SK-N-DZ (cell line): Measurements from ENCODE around the gene NT5C2.
"Not testable (repeated sequence)": the region's sequence is repeated elsewhere in the genome, so short reads cannot be mapped to it uniquely, and the experiment has no call there.

Source experiments
- DNase-seq: peaks from one replicate; pipeline ENCODE4 v3.0.0-alpha.2; 2015; ENCODE audit warnings: low spot score

Gene NT5C2

DNA sequence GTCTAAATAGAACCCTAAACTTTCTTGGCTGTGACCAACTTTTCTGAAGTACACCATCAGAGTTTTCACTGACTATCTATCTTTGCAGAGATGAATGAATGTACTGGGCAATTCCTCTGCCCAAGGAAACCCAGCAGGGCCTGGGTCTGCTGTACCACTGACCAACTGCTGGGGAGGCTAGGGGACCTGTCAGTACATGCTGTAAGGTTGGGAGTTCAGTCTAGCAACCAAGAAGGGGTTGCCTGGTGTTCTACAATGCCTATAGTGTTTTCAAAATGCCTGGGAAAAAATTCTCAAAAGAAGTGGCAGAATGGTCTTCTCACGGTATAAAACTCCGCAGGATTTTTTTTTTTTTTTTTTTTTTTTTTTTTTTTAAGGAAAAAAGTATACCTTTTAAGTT is 106.3 kb downstream of the NT5C2 start:
- DNase-seq: no peak

DNA sequence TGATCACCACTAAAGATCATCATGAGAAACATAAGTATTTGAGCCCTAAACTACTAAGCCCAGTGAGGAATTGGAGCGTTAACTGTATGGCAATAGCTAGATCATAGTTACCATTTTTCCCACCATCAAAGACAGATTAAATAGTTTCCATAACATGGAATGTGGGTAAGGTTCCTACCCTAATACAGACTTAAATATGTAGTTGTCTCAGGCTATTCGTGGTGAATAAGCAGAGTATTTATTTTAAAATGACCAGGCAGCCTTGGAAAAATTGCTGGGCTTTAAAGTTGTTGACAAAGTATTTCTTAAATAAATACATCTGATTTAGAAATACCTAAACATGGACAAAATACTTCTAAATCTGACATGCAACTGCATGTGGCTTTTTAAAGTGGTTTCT is 106.8 kb downstream of the NT5C2 start:
- no peak for DNase-seq

DNA sequence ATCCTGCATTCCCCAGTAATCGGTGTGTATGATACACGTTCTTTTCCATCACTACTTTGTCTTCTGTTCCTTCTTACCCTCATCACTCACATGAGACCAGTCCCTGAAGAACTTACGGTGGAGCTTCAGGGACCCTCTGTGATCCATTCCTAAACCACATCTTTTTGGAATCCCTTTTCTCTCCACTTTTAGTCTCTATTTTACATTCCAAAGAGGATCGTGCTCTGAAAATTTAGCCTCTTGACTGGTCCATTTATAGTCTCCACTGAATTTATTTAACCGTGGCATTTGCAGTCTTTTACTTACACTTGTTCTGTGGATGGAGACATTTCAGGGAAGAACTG is 109.1 kb downstream of the NT5C2 start:
- DNase-seq: no peak

DNA sequence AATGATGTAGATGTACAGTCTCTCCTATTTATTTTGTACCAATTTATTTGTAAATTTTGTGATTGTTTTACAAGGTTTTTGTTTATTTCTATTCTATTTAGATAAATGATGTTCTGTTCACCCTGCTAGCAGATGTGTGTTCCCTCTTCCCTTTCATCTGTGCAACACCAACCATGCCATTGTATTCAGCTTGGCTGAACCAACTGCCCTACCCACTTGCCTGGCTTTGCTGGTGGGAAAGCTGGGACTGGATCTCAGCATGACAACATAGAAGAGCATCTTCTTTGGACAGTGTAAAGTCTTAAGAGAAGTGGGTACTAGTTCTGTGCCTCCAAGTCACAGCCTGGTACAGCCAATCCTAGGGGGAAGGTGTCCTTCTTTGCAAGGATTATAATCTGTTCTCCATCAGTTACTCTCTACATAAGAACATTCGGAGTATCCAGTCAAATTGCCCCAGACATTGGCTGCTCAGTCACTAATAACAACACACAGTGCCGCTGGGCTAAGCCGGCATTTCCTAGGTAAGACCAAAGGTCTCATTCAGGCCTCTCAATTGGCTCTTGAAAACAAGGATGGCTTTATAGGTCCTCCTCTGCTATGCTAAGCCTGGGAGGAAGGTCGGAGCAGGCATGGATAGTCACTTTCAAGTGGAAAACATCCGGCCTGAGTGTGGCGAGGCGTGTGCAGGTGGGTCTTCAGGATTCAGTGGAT is 109.7 kb downstream of the NT5C2 start:
- DNase-seq: no peak

DNA sequence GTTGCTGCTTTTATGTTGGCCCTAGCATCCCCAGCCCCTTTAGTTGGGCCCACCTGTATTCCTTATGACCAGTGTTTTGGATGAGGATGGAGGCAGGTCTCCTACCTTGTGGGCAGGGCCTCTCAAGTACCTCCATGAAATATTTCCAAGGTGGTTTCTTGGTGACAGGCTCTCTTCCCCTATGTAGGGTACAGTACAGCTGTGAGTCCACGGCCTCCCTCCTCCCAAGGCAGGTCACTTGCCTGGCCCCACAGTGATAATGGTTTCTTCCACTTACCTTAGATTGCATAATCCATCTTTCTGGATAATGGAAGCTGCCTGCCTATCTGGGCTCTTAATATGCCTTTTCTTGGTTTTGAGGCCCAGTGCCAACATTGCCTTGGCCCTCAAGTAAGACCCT is 110.4 kb downstream of the NT5C2 start:
- no peak for DNase-seq

DNA sequence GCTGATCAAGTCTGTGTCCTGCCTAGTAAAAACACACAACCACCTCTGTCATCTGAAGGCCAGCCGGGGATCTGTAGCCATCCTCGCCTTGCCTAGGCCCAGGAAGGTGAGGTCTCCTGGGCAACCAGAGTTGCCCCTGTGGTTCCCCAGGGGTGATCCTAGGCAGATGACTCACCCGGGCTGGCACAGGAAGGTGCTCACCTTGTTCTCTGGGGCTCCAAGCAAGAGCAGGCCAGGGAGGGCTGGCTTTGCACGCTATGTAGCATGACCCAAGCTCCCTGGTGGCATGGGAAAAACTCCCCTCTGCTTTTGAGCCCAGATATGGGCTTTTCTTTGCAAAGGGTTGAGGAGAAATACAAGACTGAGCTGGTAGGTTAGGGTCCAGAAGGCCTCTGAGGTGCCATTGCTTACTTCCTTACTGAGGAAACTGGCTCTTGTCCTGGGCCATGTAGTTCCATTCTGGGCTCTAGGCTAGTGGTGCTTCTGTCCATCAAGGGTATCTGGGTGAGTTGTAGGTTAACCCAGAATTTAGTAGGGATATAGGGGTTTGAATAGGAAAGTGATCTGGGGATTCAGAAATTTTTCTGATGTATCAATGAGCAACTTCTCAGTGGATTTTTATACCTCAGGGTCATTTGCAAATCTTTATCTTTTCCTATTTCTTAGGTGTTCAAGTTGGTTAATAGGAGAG is 112.0 kb downstream of the NT5C2 start:
- no peak for DNase-seq

DNA sequence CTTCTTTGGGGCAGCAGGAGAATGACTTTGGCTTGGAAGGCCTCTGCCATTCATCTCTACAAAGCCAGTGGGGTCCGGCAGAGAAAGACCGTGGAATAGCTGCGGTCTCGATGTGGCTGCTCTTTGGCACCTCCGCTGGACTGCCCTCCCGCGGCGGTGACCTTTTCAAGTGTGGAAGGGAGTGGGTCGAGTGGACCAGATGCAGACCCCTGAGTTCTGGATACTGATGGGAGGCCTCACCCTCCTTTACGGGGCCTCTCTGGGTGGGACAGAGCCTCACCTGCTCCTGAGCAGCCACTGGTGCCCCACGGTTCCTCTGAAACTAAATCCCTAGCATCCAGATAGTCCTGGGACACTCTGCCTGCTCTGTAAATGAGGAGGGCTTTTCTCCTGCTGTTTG is 113.1 kb downstream of the NT5C2 start:
- DNase-seq: no peak

DNA sequence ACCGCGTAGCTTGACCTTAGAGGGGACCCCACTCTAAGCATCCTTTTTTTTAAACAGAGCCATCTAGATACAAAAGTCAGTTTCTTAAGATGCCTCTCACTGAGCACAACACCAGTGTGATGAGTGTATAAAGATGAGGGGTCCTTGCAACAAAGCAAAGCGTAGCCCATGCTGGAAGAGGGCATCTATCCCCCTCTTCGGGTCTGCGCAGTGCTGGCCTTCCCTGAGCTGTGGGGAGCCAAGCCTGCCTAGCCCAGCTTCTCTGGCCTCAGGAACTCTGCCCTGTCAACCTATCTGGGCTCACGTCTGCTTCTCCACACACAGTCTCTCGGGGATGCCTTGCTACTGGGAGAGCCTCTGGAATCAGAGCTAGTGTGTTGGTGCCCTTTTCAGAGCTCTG is 114.0 kb downstream of the NT5C2 start:
- no peak for DNase-seq

DNA sequence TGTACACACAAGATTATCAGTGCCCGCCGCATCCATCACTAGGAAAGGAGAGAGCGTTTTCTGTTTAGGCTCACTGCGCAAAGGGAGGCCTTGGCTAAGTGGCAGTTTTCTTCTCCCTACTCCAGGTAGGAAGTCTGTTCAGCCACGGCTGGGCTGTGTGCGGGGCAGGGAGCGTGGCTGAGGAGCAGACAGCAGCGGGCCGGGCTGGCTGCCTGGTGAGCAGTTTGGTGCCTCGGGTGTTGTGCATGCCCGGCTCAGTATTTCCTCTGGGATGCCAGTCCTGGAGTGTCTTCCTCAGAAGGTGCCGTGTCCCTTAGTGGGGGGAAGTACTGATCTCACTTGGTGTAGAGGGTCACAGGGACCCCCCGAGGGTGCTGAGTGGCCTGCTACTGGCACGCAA is 114.4 kb downstream of the NT5C2 start:
- no peak for DNase-seq

DNA sequence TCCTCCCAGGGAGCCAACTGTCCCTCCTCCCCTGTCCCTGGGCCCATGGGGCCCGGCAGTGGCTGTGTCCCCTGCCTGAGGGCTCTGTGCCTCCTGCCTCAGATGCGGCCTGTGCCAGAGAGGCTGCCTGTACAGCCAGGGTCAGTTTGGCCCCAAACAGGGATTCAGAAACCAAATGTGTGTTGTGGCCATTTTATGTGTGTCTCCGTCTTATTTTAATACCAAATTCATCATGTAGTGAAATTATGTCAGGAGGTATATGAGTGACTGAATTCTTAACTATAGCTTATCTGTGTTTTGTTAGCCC is 114.8 kb downstream of the NT5C2 start:
- DNase-seq: no peak

DNA sequence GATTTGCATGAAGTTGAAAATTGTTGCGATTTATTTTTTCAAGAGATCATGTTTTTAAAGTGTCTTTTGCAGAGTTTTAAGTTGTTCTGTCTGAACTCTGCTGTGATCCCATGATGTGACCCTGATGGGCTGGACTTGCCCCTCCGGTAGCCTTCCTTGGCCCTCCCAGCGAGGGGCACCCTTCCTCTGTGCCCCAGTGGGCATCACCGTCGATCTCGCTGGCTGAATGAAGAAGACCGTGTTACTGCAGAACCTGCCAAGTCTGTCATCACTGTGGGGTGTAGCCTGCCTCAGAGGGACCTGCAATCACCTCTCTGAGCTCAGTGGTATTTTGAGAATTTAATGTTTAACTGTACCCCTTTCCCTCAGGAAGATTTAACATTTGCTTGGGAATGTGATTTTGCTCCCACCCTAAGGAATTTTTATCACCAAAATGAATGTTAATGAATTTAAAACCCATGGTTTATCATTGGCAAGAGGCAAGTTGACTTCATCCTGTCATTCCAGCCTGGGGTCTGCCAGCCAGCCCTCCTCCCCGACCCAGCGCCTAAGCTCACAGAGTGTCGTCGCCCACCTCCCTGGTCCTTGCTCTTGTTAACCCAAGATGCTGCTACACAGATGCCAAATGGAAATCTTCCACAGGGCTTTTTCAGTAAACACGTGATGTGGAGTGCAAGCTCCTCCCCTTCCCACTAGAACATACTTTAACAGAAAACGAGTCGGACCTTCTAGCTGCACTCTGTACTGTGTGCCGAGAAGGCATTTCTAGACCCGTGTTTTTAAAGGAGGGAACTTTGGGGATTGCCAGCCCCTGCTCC is 115.4 kb downstream of the NT5C2 start:
- no peak for DNase-seq

DNA sequence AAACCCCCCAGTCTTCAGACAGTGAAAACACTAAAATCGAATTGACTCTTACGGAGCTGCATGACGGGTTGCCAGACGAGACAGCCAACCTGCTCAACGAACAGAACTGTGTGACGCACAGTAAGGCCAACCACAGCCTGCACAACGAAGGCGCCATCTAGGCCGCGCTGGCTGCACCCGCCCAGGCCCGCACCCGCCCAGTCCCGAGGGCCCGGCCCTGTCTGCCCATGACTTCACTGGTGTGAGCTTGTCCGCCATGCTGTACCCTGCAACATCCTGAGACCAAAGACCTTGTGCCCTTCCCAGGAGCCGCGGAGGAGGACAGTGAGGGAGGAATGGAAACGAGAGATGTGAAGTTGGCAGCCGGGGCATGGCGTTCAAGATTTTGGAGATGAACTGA is 116.1 kb downstream of the NT5C2 start:
- no peak for DNase-seq

DNA sequence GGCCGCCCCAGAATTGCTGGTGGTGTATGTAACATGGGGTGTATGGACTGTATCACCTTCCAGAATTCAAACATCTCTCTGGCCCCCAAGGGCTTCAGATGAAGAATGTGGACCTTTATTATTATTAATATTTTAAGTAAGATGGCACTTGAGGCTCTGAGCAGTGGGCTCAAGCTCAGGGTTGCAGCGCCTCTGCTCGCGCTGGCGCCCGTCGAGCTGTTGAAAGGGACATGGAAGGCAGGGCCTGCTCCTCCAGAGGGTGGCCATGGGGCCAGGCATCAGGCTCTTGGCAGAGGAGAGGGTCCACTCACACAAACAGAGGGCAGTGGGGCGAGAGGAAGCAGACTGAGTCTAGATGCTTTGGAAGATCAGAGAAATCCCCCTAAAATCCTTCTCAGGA is 120.2 kb downstream of the NT5C2 start:
- DNase-seq: no peak

DNA sequence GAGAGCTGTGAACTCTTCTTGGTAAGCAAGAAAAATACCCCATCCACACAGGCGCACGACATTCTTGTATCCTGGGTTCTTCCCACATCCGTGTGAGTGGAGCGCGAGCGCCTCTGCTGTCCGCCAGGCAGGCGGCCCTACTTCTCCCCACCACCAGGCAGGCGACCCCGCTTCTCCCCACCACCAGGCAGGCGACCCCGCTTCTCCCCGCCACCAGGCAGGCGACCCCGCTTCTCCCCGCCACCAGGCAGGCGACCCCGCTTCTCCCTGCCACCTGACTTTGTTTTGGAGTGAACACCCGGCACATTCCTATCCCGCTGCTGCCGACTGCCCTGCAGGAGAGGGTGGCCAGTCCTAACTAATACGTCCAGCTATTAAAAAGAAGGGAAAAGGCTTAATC is 120.8 kb downstream of the NT5C2 start:
- DNase-seq: no peak

DNA sequence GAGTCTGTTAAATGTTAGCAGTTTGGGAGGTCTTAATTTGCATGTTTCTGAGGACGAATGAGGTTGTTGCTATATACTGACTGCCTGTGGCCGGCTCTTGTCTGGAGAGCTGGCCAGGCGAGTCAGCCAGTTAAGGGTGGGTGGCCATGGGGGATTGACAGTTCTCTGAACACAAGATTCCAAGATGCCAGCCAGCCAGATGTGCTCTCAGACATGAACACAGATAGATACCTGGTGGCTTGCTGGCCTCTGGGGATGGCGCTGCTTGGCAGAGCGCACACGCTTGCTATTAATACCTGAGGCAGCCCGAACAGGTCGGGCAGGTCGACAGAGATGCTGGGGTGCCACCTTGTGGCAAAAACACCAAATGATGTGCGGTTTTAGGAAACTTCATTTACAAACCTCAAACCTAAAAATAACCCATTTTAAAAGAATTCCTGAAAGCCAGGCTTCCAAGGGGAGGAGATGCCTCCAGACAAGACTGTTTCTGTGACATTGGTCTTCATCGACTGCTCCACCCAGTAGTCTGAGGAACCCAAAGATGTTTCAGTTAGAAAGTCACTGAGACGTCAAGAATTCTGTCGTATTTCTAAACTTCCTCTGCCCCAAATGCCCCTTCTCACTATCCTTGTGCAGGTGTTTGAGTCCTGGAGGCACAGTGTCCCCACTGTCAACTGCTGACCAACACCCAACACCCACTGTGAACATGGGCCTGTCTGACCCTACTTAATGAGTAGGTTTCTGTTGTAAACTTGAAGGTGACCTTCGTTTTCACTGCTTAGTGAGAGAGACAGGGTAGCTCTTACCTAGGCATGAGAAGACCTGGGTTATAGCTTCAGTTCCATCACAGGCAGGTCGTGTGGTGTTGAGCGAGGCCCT is 123.4 kb downstream of the NT5C2 start:
- peak; percentile 52 for DNase-seq

DNA sequence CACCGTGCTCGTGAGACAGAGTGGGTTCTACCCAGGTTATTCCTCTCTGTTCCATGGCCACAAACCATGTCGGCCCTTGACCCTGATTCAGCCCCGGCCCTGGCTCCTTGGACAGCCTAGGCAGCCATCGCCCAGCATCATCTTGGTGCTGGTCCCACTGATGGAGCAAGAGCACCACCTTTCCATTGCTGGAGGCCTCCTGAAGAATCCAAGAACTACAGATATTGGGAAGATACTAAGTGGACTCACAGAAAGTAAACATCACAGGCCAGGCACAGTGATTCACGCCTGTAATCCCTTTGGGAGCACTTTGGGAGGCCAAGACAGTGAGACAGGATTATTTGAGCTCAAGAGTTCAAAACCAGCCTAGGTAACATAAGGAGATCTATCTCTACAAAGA is 125.1 kb downstream of the NT5C2 start:
- no peak for DNase-seq

DNA sequence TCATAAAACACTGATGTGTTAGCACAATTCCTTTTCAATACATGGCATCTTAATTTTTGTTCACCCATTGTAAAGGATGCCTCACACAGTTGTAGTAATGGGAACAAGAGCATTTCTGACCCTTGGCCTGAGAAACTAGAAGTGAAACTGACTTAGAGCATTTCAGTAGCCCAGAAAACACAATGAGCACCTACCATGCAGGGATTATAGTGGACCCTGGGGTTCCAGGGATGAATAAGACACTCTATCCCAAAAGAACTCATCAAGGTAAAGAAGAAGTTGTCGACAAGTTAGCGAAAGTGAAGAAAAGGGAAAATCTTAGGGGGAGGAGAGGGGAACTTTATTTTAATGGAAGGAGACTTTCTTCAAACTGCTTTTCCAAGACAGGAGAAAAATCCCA is 125.6 kb downstream of the NT5C2 start:
- no peak for DNase-seq

DNA sequence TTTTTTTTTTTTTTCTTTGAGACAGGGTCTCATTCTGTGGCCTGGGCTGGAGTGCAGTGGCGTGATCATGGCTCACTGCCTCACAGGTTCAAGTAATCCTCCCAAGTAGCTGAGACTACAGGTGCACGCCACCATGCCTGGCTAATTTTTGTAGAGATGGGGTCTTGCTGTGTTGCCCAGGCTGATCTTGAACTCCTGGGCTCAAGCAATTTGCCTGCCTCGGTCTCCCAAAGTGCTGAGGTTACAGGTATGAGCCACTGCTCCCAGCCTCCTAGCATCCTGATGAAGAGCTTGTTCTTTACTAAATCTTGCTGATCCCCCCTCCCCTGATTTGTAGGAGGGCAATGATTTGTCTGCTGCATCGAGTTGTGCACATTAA is 126.0 kb downstream of the NT5C2 start:
- not testable (repeated sequence) for DNase-seq

DNA sequence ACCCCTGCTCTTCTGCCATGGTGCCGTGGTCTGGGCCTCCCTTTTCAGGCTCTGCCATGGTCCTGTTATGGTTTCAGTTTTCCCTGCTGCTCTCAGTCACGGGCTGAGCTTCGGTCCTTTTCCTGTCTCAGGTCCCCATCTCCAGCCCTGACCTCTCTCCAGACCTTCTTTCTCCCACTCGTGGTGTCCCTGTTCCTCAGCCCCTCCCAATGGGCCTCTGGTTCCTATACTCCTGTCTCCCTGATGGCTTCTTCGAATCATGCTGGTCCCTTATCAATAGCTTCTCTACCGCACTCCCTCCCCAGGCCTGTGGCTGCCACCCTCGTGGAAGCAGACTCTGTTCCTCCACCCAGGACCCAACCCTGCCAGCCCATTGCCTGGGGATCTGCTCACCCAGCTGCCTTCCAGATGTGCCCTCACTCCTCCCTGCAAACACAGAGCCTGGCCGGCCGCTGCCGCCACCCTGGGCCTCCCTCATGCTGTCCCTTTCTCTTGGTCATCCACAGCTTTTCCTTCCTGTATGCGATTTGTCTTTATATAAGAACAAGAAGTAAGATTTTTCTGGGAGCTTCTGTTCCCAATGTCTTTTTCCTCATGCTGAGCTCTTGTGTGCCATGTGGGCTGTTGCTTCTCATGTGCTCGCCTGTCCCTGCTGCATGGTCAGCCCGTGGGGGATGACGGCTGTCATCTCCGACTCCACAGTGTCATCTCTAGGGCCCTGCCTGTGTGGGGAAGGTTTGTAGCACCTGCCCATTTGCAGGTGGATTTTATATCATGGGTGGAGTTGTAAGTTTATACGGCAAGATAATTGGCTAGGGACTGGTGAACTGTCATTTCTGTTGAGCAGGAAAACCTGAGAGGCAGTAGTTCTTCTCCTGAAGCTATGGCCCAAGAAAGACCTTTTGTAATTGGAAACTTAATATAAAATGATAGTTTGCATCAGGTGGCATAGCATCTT is 126.7 kb downstream of the NT5C2 start:
- DNase-seq: no peak

DNA sequence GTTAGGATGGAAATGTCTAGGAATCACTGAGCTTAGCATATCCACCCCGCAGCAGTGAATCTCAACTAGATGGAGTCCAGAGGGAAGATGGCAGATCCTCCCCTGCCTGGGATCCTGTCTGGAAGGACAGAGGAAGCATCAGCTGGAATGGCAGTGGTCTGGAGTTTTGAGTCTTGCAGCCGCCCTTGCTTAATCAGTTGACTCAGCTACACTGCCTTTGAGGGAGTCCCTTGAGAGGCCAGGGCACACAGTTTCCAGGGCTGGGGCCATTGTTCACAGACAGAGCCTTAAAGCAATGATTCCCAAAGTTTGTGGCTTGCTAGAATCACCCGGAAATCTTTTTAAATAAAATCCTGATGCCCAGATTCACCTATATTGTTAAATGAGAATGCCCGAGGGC is 128.1 kb downstream of the NT5C2 start:
- no peak for DNase-seq
